ENCODE results near the gene NRG3.

NRG3 gene

DNA sequence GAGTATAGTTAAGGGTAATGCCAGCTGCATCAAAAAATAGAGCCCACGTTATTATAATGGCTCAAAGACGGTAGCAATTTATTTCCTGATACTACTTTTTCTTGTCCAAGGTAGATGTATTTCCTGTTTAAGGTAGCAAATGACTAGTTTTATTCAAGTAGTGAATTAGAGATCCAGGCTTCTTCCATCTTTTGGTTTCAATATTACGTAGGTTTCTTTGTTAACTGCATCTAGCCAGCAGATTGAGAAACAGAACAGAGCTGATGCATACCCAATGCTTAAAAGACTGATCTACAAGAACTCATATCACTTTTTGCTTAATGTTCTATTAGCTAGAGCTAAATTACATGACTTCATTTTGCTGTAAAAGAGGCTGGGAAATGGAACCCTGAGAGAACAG is 992.1 kb downstream of the NRG3 start:
- no peak for DNase-seq

DNA sequence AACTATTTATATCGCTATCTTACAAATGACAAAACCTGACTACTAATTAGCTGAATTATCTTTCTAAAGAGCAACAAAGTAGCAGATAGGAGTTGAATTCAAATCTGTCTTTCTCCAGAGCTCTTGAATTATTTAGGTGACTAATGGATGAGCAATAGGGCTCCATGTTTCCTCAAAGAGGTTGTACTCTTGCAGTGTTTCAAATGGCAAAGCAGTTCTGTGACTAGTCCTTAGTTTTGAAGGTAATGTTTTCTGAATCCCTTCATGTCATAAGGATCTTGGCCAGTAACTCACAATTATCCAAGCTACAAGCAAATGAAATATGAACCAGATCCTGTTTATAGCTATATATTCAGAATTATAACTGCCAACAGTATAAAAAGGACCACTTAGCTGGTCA is 999.7 kb downstream of the NRG3 start:
- DNase-seq: no peak

- peak; percentile 26 for DNase-seq
Observed at GRCh38 chr10:82880776-82881290, 1005.8 kb downstream of the NRG3 start.

GRCh38 chr10:82882722-82883121 is 1007.7 kb downstream of the NRG3 start:
- DNase-seq: no peak

- DNase-seq: no peak
Observed at GRCh38 chr10:82883603-82884002, 1008.6 kb downstream of the NRG3 start.

DNA sequence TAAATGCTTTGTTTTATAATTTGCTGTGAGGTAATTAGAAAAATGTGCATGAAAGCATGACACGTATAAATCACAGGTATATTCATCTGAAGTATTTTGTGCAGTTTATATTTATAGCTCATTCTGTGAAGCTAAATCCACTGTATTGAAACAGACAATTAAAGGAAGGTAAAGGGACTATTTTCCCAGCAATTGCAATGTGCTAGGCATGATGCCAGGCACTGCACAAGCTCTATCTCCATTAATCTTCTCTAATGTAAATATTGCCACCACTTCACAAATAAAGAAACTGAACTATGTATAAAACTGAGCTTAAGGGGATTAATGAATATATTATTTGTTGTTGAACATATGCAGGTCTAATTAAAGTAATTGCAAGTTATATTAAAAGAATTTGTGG is 1012.5 kb downstream of the NRG3 start:
- no peak for DNase-seq

DNA sequence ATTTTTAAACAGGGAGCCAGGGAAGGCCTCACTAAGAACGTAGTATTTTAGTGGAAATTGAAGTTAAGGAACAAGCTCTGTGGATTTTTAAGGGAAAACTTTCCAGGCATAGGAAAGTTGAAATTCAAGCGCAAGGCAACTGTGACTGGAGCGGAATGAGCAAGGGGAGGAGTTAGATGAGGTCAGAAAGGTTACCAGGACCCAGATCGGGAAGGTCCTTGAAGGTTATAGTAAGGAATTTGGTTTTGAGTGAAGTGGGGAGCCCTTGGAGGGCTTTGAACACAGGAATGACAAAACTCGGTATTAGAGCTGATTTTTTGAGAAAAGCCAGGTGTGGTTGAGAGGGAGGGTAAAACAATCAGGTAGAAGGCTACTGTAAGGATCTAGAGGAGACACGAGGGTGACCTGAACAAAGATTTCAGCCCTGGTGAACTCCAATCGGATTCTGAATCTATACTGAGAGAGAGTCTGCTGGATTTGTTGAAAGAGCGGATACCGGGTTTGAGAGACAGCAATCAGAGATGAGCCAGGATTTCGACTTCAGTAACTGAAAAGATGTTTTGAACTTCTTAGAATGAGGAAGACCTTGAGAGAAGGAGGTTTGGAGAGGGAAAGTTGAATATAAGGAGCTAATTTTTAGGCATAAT is 1013.9 kb downstream of the NRG3 start:
- DNase-seq: no peak

DNA sequence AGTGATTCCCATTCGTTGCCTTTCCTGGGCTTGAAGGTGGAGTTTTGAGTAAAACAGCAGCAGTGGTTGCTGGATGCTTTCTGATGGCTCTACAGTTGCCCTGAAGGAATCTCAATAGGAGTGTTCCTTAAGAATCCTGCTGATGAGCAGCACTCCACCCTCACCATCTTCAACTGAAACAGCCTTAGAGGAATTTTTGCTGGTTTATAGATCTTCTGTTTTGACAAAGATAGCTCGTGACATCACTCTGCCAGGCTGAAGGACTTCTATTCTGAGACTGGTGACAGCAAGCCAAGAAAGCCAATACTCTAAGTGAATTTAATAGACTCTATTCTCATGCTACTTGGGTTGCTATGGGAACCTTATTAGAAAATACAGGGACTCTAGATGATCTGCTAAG is 1014.7 kb downstream of the NRG3 start:
- peak; percentile 32 for DNase-seq

DNA sequence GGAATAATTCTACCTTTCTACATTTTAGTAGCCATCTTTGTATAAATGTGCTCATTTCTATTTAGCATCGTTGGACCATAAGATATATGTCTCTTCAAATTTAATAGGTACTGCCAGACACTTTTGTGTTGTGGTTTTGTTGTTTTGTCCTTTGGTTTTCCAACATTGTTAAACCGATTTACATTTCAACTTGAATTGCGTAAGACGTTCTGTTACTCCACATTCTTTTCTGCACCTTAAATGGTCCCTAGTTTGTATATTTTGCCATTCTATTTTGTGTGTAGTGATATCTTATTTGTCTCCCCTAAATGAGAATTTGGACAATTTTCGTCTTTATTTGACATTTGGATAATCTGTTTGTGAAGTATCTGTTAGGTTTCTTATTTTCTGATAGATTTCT is 1015.6 kb downstream of the NRG3 start:
- no peak for DNase-seq

GRCh38 chr10:82908096-82908495 is 1033.1 kb downstream of the NRG3 start:
- no peak for DNase-seq

DNA sequence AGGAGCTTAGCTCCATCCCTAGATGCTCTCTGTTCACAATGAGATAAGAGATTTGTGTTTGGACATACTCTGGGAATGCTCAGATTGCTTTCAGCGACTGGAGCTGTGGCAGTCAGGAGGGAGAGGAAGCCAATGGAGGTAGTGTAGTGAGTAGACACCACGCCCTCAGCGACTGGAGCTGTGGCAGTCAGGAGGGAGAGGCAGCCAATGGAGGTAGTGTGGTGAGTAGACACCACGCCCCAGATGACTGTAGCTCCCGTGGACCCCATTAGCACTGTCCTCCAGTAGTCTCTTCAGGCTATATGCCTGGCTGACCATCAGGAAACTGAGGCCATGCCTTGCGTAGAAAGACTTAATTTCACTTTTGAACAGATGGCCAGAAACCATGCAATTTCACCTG is 1033.8 kb downstream of the NRG3 start:
- no peak for DNase-seq

DNA sequence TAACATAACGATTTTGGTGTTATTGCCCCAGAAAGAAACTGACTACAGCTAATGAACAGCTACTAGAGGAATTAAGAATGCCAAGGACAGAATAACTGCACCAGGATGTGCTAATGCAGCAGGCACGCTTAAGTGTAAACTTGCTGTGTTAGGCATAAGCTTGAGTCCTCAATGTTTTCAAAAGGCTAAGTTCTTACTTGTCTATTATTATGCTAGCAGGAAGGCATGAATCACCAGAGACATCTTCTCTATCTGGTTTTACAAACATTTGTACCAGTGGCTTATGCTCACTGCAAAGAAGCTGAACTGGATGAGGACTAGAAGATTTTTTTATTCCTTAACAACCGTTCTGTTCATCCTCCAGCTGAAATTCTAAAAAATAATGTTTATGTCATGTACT is 1035.3 kb downstream of the NRG3 start:
- no peak for DNase-seq

GRCh38 chr10:82914655-82915136 is 1039.7 kb downstream of the NRG3 start:
- no peak for DNase-seq

- no peak for DNase-seq
Observed at GRCh38 chr10:82916941-82917340, 1041.9 kb downstream of the NRG3 start.

DNA sequence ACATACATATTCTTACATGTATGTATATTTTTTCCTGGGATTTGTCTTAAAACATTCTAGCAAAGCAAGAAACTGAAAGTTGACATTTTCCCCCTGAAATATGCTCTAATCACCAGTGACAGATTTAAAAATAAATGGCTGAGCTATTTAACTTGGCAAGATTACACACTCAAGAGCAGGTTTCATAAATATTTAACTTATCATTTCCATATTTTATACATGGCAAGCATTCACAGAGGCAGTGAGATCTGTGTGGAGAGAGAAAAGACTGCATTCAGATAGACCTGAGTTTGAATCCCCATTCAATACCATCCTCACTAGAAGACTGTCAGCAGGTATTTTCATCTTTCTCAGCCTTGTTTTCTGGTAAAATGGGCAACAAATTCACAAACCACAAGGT is 1043.0 kb downstream of the NRG3 start:
- DNase-seq: no peak

DNA sequence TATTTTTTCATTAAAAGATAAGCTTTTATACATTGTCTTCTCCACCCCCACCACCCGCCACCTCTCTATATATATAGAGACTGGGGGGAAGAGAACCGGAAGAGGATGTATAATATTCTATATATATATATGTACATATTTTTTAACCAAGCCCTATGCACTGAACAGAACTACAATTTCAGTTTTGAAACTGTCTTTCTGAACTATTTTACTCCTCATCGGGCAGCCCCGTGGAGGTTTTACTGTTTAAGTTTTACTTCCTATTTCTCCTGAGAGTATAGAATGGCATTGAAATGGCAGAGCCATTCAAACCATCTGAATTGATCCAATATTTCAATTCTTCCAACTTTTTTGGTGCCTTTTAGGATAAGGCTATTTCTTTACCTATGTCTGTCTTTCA is 1047.1 kb downstream of the NRG3 start:
- no peak for DNase-seq

GRCh38 chr10:82922755-82923154 is 1047.8 kb downstream of the NRG3 start:
- no peak for DNase-seq

DNA sequence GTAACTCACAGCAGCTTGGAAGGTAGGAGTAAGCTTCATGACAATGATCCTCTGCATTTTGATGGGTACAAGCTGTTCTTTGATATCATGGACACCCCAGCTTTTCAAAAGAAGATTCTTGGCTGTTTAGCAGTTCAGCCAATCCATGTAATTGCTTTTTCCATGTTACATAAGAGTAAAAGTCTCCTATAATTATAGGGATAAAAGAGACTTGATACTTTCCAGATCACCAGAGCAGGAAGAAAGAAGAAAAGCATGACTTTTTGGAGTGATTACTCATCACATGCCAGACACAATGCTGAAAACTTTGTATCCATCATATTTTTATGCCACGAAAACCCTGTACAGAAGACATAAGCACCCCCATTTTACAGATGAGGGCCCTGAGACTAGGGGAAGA is 1049.7 kb downstream of the NRG3 start:
- no peak for DNase-seq

DNA sequence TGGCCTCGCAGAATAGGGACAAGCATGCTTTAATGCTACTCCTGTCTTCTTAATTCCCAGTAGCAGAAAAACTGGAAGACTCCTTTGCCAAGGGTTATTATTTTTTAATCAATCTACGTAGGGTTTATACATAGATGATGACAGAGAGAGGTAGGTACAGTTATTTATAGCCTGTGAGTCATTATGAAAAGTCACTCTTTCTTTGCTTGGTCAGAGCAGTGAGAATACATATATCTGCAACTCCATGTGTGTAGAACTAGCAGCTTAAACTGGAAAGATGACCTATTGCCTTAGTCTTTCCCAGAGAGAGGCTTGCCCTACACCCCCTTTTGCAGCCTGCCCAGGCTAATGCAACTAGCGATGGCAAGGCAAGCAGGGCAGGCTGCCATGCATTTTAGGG is 1050.6 kb downstream of the NRG3 start:
- no peak for DNase-seq

GRCh38 chr10:82932451-82932850 is 1057.5 kb downstream of the NRG3 start:
- no peak for DNase-seq

GRCh38 chr10:82934429-82934828 is 1059.4 kb downstream of the NRG3 start:
- no peak for DNase-seq

GRCh38 chr10:82934947-82935346 is 1060.0 kb downstream of the NRG3 start:
- DNase-seq: no peak

- DNase-seq: no peak
Observed at GRCh38 chr10:82938331-82938730, 1063.3 kb downstream of the NRG3 start.

GRCh38 chr10:82942286-82943099 is 1067.5 kb downstream of the NRG3 start:
- no peak for DNase-seq

Data from retina (tissue), 1 donor.